Fibroblast of upper back skin (primary cell): ENCODE results near the gene OR52K1.
"Not testable (repeated sequence)": the region's sequence is repeated elsewhere in the genome, so short reads cannot be mapped to it uniquely, and the experiment has no call there.

ENCODE experiments used
- DNase-seq: peaks from one replicate; pipeline ENCODE4 v3.0.0-alpha.2; 2013

OR52K1 gene

GRCh38 chr11:4482445-4482844 is at the start of gene OR52K1:
OR52K1 (plus strand) TSS chr11:4482646; CDS start chr11:4488901, 6,255 bp downstream.
- no peak for DNase-seq

- DNase-seq = no peak
Measured at GRCh38 chr11:4433856-4434255, 48.6 kb upstream of the OR52K1 start.

DNA sequence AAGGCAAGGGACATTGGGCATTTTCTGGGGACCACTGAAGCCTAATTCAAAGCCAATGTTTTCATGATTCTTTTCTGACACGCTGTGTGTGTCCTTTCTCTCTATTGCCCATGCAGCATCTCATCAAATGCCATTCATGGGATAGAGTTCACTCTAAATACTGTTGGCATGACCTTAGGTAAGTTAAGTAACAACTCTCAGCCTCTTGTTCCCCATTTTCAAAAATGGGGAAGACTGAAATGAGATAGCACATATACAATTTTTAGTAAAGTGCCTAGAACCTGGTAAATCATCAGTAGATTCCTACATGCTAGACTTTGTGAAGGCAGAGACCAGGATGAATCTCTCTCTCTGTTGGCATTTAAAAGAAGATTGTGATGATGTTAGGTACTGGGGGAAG is 46.0 kb upstream of the OR52K1 start:
- no peak for DNase-seq

GRCh38 chr11:4441515-4441914 is 40.9 kb upstream of the OR52K1 start:
- no peak for DNase-seq

DNA sequence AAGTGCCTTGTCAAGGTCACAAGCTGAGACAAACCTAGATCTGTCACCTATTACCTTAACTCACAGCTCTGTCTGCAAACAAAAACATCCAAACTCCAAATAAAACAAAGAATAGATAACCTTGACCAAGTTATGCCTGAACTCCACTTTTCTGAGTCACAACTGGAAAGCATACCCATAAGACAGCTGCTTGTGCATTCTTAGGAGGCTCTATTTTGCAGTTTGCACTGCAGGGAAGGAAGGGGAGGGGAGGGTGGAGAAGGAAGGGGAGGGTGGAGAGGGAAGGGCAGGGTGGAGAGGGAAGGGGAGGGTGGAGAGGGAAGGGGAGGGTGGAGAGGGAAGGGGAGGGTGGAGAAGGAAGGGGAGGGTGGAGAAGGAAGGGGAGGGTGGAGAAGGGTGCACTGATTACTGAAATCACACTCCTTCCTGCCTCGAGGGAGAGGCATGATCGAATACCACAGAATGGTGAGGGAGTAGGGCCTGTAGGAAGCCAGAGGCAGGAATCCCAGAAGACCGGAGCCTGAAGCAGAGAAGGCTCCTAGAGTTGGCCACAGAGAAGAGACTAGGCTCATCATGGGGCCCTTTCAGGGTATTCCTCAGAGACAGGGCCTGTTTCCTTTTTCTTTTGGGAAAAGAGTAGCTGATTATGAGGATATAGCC is 39.1 kb upstream of the OR52K1 start:
- no peak for DNase-seq

GRCh38 chr11:4448995-4449394 is 33.5 kb upstream of the OR52K1 start, which contains the start of gene OR52K2:
OR52K2 (plus strand) TSS chr11:4449295; CDS start chr11:4449340, 45 bp downstream.
- DNase-seq = no peak

DNA sequence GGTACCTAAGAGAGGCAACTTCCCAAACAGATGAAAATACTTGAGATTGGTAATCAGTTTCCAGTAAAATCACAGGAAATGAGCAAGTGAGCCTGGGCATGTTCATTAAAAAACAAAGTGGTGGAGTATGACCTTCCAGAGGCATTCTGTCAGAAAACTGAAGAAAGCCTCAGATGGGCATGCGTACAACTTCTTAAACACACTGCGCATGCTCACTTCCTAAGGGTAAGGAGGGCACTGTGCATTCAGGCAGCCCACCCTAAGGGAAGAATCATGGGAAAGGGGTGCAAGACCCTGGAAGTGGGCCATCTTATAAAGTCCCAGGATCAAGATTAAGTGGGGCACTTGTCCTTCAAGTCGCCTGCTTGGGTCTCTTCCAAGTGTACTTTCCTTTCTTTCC is 29.3 kb upstream of the OR52K1 start:
- no peak for DNase-seq

DNA sequence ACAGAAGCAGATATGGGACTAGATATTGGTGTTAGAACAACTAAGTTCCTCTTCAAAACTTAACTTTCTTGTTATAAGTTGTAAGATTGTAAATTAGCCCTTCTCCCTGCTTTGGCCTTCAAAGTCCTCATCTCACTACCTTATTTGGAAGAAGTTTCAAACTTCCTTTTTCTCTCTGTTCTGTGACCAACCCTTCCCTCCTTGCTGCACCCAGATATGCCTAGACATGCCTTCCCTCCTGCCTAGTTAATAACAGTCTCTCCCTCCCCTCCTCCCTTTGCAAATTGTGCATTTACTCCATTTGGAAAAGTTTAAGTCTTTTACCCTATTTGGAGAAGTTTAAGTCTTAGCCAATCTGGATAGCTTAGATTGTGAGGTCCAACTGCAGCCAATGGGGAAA is 28.4 kb upstream of the OR52K1 start:
- DNase-seq = no peak

GRCh38 chr11:4455419-4455818 is 27.0 kb upstream of the OR52K1 start:
- no peak for DNase-seq

DNA sequence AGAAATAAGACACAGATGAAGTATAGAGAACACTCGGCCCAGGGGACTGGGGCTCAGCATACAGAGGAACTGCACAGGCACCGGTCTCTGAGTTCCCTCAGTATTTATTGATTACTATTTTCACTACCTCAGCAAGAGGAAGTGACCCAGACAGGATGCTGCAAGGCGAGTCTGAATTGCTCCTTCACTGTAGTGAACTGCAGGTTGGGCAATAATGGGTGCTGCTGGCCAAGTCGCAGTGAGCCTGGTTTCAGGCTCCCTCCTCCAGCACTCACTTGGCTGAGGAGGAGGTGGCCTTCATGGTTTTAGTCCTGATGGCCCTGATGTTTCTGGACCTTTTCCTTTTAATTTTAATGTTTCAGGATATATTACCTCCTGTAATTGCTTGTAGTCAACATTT is 22.9 kb upstream of the OR52K1 start:
- DNase-seq = no peak

DNA sequence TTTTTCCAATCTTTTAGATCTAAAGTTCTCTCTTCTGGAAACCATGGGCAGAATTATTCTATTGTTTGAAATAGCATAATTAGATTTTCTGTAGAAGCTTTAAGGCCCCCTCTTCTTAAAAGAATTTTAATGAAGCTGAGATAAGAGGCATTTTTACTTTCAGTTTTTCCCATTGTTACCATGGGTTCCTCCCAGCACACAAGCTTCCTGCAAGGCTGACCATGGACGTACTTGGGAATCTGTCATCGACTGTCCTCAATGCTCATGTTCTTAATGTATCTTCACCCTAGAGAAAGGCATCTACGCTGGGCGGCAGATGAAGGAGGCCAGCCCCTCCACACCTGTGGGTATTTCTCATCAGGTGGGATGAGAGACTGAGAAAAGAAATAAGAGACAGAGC is 22.3 kb upstream of the OR52K1 start:
- no peak for DNase-seq

DNA sequence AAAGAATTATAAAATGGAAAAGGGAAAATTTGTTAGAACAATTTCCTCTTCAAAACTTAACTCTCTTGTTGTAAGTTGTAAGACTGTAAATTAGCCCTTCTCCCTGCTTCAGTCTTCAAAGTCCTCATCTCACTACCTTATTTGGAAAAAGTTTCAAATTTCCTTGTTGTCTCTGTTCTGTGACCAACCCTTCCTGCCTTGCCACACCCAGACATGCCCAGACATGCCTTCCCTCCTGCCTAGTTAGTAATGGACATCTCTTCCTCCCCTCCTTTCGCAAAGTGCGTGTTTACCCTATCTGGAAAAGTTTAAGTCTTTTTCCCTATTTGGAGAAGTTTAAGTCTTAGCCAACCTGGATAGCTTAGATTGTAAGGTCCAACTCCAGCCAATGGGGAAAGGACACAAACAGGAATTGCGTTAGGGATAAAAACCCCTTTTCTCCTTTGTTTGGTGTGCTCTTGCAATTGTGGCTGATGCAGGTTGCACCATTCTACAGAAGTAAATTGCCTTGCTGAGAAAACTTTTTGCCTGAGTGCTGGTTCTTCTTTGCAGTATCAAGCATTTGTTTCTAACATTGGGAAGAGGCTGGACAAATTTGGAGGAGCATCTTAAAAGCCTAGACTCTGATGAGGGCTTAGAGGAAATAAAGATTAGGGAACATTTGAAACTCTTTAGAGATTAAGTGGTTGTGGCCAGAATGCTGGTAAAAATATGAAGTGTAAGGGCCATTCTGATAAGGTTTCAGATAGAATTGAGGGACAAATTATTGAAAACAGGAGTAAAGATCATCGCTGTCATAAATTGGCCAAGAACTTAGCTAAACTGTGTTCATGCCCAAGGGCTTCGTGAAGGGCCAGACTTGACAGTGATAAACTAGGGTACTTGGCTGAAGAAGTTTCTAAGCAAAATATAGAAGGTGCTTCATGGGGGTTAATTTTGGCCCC is 18.0 kb upstream of the OR52K1 start:
- no peak for DNase-seq

GRCh38 chr11:4465407-4465806 is 17.0 kb upstream of the OR52K1 start:
- no peak for DNase-seq

DNA sequence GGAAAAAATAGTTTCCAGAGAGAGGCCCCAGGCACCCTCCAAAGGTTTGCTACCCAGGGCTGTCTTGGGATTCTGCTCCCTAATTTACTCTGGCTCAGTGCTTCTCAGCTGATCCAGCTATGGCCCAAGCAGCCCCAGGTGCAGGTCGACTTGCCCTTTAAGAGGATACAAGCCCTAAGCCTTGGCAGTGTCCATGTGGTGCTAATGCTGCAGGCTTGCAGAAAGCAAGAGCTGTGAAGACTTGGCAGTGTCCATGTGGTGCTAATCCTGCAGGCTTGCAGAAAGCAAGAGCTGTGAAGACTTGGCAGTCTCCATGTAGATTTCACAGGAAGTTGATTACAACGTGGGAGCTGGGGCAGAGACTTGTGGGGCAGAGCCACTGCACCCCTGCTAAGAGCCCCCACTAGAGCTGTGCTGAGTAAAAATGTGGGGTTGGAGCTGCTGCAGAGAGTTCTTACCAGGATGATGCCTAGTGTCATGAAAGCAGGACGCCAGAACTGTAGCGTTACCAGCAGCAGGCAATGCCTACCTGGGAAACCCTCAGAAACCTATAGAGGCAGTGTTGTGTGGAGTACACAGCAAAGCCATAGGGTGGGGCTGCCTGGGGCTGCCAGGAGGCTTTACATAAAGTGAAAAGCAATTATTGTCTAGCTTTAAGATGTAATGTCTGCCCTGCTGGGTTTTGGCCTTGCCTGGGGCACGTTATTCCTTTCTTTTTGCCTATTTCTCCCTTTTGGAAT is 16.1 kb upstream of the OR52K1 start:
- no peak for DNase-seq

- DNase-seq = no peak
Measured at GRCh38 chr11:4466871-4467442, 15.5 kb upstream of the OR52K1 start.

DNA sequence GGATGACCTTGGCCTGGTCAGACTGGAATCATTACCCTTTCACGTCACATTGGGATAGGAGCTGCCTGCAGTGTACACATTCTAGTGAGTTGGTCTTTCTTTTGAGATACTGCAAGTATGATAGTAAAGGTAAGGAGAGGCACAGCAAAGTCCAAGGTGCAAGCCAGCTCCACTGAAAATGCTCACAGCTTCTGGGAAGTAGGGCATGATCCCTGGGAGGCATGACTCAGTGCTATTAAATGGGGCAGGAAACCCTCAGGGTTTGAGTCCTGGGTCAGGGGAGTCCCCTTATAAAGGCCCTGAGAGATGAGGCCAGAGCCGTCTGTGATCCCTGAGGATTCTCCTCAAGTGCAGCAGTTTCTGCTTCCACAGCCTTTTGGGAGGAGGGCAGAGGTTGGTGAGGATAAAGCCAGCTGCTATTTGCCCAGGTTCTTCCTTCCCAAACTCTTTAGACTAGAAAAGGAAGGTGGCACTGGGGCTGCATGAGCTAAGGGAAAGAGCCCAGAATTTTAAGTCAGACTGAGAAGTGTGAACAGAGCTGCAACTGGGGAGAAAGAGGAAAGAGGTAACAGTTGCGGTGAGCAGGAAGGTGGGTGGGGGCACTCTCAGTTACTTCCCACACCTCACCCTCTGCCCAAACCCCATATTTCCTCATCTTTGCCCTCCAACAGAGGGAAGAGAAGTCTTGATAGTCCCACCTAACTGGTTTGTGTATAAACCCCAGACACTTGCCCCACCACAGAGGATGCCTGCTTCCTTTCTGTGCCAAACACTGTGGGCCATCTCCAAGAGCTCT is 14.4 kb upstream of the OR52K1 start:
- DNase-seq = no peak

DNA sequence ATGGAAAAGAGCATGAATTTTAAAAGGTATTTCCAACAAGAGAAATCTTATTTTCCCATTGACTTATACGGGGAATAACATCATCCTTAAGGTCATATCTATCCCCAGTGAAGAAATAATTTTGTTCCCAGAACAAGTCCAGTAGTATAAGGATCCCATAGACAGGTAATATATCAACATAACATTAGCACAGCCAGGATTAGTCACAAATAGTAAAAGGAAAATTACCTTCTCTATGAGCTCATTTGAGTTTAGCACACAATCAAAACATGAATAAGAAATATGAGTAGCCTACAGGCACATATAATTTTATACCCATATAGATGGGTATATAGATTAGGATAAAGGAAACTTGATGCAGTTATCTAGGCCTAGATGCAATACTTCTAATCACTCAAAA is 2.8 kb upstream of the OR52K1 start:
- DNase-seq = no peak

DNA sequence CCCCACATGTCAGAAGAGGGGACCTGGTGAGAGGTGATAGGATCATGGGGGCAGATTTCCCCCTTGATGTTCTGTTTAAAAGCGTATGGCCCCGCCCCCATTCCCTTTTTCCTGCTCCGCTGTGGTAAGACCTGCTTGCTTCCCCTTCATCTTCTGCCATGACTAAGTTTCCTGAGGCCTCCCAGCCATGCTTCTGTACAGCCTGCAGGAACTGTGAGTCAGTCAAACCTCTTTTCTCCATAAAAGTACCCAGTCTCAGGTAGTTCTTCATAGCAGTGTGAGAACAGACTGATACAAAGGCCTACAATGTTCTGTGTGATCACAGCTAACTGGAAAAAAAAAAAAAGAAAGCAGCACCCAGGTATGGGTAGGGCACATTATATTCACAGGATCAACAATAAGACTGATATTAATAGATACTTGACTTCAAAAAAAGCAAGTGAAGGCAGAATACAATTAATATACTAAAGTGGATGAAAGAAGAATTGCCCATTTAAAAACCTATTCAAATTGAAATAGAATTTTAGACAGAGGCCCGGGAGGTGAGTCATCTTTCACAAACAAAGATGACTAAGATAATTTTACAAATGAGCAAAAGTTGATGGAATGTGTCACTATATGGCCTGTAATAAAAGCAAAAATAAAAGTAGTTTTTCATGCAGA is 1.7 kb upstream of the OR52K1 start:
- peak; percentile 10 for DNase-seq

- DNase-seq = no peak
Measured at GRCh38 chr11:4481240-4481582, 1.2 kb upstream of the OR52K1 start.

- DNase-seq = no peak
Measured at GRCh38 chr11:4484310-4484709, 1.9 kb downstream of the OR52K1 start.

DNA sequence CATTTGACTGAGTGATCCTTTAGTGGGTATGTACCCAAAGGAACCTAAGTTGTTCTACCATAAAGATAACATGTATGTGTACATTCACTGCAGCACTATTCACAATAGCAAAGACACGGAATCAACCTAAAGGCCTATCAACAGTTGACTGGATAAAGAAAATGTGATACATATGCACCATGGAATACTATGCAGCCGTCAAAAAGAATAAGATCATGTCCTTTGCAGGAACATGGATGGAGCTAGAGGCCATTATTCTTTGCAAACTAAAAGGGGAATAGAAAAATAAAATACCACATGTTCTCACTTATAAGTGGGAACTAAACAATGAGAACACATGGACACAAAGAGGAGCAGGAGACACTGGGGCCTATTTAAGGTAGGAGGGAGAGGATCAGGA is 9.0 kb downstream of the OR52K1 start:
- not testable (repeated sequence) for DNase-seq
